Central memory CD4-positive, alpha-beta T cell (primary cell): Measurements from ENCODE around the gene SORL1-AS1.

Experiments used
- DNase-seq: peaks from one replicate; pipeline ENCODE4 v3.0.0; 2022

Gene SORL1-AS1

DNA sequence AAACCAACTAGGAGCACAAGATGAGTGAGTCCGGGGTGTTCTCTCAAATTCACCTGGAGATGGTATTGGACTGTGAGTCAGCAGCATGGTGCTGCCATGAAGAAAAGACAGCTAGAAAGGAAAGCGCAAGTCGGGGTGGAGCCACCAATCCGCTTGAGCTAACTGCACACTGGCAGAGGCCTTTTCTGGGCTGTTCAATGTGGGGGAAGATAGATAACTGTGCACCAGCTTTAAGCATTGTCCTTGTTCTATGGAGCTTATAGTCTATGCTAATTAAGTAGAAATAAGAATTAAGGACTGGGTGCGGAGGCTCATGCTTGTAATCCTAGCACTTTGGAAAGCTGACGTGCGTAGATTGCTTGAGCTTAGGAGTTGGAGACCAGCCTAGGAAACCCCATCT, 21.9 kb upstream of the SORL1-AS1 start:
- no peak for DNase-seq

DNA sequence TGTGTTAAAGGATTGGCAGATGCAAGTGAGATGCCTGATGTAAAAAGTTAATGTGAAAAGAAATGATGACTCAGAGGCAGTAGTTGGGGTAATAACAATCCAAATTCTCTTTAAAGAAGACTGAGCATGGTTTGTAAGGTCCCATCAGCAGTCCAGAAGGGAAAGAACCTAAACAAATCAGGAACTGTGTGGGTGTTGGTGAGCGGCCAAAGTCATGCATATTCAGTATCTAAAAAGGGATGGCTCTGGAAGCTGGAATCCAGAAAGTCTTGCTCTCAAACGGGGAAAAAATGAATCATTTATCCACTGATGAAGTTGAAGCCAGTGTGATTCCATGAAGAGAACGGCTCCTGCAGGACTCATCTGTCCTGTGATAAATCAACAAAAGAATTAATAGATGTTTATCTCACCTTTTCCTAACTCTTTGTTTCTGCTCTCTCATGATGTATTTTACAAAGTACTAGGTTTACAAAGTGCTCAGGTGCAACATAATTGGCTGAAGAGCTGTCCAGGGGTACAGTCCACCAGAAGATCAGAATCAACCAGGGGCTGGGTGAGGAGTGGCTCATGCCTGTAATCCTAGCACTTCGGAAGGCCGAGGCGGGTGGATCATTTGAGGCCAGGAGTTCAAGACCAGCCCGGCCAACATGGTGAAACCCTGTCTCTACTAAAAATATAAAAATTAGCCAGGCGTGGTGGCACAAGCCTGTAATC, 20.5 kb upstream of the SORL1-AS1 start:
- no peak for DNase-seq

DNA sequence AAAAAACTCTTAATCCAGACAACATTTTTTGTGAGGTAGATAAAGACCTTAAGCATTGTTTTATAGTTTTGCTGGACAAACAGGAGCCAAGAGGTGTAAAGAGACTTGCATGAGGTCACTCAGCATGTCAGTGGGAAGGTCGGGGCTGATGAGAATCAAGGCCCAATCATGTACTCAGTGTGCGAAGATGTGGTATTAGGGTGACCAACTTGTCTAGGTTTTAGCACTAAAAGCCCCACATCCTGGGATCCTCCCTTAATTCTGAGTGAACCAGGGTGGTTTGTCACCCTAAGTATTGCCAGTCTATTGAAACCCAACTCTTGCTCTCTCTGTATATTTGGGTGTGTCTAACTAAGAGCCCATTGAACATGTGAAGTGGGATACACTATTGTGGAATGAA, 19.5 kb upstream of the SORL1-AS1 start:
- DNase-seq, result no peak

DNA sequence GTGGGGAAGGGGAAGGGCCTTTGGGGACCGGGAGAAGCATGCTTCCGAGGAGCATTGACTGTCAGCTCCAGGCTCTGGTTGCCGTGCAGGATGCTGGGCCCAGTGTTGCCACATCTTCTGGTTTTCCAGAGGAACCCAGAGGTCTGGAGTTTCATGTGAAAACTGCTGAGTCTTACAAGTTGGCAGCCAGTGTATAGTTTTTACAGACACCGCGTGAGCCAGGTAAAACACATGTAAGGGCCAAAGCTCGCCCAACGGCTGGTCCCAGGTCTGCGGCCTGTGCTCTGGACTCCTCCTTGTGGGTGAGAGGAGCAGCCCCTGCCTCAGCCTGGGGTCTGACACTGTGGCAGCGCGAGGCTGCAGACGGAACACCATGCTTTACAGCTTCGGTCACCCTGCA, 18.4 kb upstream of the SORL1-AS1 start:
- no peak for DNase-seq

DNA sequence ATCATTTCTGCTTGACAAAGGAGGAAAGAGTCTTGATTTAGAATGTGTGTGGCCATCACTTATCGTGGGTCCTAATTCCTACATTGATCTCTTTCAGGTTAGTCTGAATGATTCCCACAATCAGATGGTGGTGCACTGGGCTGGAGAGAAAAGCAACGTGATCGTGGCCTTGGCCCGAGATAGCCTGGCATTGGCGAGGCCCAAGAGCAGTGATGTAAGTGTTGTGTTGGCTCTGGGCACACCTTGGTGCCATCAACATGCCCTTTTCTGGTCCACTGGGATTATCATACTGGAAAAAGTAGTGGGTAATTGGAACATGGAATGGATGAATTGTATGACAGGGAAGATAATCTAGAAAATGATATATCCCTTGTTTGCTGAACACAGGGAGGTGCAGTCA, 17.1 kb upstream of the SORL1-AS1 start:
- no peak for DNase-seq

DNA sequence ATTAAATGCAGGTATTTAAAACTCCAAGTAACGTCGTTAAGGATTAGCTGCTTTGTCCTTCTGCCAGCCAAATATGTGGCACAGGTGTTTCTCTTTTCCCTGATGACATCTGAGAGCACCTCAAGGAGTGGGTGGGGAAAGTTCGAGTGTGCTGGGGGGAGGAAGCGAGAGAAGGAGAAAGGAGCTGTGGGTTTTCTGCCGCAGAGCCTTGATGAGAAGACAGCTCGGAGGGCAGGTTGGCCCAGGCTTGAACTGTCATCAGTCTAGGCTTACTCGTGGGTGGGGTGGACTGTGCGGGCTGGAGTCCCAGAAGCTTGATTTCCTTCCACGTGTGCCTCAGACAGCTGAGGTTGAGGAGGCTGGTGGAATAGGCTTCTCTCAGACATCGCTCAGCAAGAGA, 15.2 kb upstream of the SORL1-AS1 start:
- DNase-seq, result peak; percentile 82

DNA sequence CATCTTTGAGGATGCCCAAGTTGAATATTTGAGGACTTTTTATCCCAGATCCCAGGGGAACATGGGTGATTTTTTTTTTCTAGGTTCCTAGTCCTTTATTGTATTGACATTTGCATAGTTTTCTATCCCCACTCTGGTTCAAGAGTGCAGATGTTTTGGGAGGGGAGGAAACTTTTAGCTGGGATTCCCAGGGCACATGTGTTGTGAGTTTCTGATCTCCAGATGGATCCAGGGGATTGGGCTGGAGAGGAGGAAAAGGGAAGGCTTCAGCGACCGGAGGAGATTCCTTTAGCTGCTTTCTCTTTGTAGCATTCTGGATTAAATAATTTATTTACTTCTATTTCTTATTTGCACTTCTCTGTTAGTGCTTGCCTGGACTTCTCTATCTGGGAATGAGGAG, 14.7 kb upstream of the SORL1-AS1 start:
- DNase-seq, result no peak

DNA sequence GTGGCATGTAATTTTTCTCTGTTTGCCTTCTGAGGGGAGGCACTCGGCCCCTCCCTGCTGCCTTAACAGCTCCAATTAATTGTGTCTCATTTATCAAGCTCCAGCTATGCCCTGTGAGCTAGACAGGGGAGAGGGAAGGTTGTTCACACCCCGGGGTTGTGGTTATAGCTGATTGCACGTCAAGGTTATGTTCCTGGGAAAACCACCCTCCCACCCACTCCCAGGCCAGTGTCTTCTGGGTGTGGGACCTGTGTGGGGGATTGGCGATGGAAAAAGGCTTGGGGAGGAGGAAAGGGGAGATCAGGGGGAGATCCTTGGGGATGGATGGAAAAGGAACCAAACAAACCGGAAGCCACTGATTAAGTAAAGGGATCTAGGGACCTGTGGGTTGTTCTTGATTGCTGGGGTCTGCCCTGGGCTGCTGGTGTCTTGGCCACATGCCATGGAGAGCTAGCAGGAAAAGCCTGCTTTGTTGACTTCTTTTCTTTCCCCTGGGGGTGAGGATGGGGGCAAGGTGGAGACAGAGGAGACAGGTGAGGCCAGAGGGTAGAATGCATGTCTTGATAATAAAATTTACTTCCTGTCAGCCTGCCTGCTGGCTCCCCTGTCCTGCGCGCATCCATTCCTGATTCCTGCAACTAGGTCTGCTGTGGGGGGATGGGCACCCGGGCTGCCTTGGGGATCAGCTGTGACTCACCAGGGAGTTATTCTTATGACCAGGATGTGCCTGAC, 13.5 kb upstream of the SORL1-AS1 start:
- peak; percentile 15 for DNase-seq

DNA sequence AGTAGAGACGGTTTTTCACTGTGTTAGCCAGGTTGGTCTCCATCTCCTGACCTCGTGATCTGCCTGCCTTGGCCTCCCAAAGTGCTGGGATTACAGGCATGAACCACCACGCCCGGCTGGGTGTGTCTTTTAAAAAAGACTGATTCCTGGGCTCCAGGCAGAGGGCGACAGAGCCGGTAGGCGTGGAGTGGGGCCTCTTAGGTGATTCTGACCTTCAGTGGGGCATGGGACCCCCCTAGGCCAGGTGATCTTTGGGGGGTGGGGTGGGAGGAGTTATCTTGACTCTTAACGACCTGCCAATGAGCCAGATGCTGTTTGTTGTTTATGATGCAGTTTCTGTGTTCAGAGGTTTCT, 12.9 kb upstream of the SORL1-AS1 start:
- DNase-seq, result no peak

DNA sequence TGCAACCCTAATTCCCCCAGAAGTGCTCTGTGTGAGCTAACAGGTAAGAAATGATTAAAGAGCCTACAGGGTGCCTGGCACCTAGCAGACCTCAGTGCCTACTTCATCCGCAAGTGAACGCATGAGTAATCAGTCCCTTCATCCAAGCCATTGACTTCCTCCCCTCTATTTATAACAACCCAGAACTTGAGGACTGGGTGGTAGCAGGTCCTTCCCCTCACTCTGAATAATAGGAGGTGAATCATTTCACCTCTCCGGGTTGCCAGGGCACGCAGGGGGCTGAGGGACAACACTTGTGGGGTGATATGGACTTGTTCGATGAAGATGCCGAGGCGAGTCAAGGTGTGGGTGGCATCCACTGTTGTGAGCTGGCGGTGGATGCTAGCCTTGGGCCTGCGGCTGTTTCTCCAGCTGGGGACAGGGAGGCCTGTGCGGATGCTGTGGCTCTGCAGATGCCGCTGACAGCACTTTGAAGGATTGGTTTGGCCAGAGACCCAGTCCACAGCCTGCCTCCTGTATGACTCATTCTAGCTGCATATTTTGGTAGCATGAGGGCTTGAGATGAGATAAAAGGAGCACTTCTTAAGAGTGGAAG, 11.7 kb upstream of the SORL1-AS1 start:
- DNase-seq, result peak; percentile 67

DNA sequence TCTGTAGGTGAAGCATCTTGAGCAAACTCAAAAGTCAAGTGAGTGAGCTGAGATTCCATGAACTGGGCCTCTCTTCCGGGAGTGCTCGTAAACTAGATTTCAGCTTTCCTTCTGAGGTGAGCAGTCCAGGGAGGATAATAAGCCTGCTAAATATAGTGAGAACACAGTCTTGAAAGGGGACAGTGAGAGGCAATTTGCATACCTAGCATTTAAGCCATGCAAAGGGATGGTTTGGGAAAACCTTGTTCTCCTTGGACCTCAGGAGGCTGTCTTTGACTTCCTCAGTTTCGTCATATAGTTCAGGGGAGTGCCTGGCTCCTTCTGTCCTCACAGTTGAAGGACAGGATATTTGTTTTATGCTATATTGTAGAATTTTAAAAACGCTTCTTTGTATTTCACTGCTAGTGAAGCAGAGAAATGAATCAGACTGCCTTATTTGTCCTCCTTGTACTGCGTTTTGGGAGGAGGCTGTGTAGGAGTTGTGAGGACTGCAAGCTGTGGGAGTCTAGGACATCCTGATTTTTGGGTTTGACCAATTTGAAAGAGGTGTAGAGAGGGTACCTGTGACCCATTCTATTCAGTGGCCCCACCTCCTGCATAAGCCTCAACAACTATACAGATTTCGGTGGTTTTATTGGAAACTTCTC, 11.0 kb upstream of the SORL1-AS1 start:
- no peak for DNase-seq

DNA sequence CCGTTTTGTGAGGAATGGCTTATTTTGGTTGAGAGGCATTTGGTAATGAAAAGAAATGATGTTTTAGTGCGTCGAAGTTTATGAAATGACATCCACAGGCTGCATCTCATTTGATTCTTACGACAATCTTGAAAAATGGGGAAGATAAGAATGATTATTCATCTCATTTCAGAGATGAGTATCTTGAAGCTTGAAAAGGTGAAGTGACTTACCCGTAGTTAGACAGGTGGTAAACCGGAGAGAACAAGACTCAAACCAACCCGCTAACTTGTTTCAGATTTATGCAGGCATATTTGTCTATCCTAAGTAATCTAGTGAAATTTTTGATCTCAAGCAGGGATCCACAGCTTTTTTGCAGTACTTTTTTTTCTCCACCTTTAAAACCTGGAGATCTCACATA, 9.1 kb upstream of the SORL1-AS1 start:
- DNase-seq, result no peak

DNA sequence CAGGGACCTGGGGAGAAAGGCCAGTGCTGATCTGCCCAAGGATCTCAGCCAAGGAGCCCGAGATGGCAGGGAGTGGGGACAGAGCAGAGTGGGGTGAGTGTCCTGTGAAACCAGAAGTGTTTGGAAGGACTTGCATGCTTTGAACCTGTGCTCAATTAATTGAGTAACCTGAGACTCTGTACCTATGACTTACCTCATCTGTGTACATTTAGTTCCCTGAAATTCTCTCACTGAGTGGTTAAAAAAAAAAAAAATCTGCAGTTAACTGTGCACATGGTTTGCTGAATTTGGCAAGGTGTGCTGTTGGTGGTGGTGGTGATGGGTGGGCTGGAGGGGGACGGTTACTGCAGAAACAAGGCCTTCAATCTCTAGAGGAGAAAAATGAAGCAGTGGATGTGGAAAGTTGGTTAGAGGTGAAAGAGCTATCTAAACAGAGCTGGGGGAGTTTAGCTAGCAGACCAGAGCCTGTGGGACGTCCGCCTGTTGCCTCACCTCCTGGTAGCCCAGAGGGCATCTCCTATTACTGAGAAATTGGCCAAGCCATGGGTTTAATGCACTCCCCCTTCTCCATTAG, 8.3 kb upstream of the SORL1-AS1 start:
- no peak for DNase-seq

DNA sequence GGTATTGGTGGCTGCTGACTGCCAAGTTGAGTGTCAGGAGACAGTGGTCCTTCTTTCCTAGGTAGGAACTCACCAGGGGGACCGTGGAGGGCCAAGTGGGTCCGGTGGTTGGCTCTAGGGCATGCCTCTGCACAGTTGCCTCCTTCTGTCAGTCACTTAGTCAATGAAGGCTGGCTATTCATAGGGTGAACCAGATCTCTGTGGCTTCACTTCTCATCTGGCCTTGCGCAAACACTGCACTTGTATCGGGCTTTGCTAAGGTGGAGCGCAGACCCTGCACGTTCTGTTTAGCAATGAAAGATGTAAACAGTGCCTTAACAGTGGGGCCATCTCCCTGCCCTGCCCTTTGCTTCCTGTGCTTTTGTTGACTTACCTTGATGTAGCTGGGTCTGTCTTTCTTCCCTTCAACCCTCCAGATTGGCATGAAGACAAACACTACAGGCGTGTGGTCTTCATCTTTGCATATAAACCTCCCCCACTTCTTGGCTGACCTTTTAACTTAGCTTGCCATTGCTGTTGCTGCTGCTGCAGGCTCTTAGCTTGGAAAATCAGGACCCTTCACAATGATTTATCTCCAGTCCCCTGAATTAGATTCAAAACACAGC, 6.7 kb upstream of the SORL1-AS1 start:
- peak; percentile 57 for DNase-seq

DNA sequence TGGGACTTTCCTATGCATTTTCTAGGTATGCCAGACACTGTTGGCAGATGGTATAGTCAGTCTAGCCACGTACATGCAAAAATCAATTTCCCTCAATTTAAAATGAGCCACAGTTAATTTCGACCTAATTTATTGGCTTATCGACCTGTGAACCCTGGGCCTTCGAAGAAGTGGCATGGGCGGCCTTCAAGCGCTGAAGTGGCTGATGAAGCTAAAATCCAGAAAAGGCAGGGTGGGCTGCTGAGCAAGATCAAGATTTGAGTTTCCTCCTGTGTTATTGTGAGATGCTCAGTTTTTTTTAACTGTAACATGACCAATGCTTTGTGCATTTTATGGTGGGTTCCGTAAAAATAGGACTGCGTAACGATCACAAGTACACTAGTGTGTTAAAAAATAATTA, 5.8 kb upstream of the SORL1-AS1 start:
- no peak for DNase-seq

DNA sequence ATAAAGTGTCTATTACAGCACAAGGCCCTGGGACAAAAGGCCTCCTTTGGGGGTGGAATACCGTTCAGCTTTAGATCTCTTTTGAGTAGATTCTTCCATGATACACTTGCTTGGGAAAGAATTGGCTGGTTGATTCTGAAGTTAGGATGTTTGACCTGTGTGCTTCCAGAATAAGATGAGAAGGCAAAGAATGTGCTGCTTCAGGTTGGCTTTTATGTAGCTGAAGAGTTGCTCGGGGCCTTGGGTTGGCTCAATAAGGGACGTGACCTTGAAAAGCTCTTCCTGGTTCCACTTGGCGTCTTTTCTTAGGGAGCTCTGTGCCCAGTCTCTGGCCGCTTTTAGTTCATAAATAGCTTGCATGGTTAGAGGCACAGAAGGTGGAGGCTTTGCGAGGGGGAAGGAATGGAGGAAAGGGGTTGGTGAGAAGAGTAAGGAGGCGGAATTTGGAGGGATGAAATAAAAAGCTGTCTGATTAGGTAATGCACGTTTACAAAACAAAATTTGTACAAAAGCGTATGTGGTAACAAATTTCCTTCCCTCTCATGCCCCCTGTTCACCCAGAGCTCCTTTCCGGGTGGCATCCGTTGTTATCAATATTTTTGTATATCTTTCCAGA, 4.2 kb upstream of the SORL1-AS1 start:
- no peak for DNase-seq

DNA sequence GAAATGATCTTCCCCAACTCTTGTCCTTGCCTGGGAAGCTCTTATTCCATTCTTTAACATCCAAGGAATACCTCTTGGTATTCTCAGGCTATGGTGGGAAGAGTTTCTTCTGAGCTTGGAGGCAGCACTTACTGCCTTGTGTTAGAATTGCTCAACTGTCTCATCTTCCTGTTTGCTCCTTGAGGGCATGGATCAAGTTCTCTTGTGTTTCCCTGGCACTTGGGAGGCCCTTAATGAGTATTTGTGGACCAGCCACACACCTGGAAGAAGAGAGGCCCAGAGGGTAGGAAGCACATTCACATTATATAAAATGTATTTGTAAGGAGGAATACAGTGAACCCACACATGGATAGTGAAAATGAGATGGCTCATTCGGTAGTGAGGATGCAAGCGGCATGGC, 3.4 kb upstream of the SORL1-AS1 start:
- no peak for DNase-seq

DNA sequence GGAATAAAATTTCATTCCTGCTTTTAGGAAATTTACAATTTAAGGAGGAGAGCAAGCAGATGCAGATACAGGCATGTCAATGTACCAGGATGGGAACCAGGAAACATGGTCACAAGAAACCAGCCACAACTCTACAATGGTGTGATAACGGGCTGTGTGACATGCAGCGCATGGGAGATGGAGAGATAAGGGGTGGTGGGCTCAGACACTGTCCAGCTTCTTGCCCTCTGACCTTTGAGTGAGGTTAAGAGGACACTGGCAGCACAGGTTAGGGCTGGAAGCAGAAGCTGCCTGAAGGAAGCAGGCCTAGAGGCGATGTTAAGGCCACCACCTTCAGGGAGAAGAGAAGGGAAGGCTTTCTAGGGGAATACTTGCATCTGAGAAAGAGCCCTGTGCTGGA, 2.3 kb upstream of the SORL1-AS1 start:
- DNase-seq, result no peak

DNA sequence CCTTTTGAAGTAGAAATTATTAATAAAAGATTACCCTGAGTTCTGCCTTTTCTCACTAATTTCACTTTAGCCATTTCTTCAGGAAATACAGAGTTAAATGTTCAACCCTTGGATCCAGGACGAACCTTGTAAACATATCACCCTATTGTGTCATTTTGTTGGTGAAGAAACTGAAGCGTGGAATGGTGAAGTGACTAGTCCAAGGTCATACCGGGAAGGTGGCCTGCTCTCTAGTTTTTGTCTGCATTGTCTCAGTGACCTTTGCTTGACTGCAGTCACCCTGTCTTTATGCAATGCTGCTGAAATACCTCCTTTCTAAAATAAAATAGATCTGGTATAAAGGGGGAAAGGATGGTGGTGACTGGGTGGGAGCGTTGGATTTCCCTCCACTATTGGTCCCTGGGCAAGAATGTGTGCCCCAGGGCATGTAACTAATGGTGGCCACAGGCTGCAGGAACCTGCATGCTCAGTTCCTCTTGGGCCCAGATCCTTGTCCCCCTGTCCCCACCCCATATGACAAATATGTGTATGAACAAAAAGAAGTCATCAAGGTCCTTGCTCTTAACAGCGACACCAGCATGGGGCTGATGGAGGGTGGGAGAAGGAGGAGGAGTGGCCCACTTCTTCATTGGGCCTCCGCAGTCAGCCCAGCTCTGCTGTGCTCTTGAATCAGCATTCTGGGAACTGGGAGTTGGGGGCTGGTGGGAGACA, 977 bp upstream of the SORL1-AS1 start:
- no peak for DNase-seq

DNA sequence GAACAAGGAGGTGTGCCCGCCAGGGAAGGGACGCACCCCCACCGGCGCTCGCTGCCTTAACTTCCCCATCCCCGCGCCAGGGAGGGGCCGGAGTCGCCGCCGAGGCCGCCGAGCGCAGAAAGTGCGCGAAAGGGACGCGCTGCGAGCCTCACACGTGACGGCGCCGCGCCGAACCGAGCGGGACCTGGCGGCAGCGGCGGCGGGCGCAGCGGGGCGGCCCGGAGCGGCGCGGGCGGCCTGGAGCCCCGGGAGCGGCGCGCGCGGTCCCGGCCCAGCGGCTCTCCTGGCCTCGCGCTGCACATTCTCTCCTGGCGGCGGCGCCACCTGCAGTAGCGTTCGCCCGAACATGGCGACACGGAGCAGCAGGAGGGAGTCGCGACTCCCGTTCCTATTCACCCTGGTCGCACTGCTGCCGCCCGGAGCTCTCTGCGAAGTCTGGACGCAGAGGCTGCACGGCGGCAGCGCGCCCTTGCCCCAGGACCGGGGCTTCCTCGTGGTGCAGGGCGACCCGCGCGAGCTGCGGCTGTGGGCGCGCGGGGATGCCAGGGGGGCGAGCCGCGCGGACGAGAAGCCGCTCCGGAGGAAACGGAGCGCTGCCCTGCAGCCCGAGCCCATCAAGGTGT, 670 bp downstream of the SORL1-AS1 start, which contains the start of gene SORL1:
SORL1 (plus strand) TSS at position 329 of the 623 bp plus-strand sequence; CDS start at position 347, 18 bp downstream.
- peak; percentile 66 for DNase-seq
